DMS79 (cell line): Measurements from ENCODE around the gene TGIF2.
"Not testable (repeated sequence)": the region's sequence is repeated elsewhere in the genome, so short reads cannot be mapped to it uniquely, and the experiment has no call there.

Experiments used
- DNase-seq: peaks from one replicate; lab custom pipeline; 2025; lab: John Stamatoyannopoulos, UW

The TGIF2 gene

DNA sequence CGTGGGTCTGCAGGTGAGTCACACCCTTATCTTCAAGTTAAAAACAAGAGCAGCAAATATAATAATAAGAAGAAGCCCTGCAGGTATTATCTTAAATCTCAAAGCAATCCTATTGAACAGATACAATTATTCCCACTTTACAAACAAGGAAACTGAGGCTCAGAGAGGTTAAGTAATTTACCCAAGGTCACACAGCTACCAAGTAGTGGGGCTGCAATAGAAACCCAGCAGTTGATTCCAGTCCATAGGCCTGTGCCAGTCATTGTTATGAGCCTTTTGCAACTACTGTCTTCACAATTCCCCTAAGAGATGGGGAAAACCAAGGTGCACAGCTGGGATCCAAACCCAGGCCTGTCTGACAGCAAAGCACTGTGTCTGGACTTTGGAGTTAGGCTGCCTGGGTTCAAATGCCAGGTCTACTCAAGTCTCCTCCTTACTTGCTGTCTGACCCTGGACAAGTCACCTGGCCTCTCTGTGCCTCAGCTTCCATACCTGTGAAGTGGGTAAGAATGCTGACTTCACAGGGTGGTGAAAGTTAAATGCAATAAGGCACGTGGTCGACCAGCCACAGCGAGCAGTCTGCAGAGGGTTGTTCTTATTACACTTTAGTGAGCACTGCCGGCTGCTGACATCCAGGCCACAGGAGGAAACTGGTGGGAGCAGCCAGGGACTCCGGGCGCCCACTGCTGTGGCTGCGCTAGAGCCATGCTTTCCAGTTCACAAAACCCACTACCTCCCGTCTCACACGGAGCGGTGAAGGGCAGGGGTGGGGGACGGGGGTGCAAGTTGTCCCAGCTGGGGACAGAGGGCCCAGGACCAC lies 26.0 kb upstream of the TGIF2 start:
- DNase-seq, result no peak

DNA sequence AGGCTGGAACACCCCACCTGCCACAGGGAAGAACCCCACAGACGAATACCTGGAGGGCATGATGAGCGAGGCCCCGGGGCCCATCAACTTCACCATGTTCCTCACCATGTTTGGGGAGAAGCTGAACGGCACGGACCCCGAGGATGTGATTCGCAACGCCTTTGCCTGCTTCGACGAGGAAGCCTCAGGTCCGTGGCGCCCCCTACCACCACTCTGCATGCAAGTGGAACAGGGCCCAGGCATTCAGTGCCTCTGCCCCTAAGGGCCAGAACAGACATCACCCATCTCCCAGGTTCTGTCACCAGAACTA lies 25.4 kb upstream of the TGIF2 start:
- DNase-seq, result no peak

DNA sequence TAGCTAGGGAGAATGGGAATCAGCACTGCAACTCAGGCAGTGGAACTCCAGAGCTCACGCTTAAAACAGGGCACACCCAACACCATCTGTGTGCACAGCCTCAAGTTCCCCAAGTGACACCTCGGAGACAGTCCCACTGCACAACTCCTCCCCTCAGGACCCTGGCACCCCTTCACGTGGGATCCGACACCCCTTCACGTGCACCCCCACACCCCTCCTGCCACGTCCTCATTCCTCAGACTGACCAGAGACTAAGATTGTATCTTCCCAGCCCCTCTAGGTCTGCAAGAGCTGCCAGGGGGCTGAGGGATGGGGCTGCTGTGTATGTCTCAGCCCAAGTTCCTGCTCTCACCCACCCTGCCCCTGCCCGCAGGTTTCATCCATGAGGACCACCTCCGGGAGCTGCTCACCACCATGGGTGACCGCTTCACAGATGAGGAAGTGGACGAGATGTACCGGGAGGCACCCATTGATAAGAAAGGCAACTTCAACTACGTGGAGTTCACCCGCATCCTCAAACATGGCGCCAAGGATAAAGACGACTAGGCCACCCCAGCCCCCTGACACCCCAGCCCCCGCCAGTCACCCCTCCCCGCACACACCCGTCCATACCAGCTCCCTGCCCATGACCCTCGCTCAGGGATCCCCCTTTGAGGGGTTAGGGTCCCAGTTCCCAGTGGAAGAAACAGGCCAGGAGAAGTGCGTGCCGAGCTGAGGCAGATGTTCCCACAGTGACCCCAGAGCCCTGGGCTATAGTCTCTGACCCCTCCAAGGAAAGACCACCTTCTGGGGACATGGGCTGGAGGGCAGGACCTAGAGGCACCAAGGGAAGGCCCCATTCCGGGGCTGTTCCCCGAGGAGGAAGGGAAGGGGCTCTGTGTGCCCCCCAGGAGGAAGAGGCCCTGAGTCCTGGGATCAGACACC lies 24.4 kb upstream of the TGIF2 start:
- no peak for DNase-seq

DNA sequence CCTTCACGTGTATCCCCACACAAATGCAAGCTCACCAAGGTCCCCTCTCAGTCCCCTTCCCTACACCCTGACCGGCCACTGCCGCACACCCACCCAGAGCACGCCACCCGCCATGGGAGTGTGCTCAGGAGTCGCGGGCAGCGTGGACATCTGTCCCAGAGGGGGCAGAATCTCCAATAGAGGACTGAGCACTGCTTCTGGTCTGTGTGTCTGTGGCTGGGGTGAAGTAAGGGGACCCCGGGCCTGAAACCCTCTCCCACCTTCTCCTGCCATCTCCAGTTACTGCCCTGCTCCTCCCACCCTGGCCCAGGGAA lies 23.8 kb upstream of the TGIF2 start:
- no peak for DNase-seq

DNA sequence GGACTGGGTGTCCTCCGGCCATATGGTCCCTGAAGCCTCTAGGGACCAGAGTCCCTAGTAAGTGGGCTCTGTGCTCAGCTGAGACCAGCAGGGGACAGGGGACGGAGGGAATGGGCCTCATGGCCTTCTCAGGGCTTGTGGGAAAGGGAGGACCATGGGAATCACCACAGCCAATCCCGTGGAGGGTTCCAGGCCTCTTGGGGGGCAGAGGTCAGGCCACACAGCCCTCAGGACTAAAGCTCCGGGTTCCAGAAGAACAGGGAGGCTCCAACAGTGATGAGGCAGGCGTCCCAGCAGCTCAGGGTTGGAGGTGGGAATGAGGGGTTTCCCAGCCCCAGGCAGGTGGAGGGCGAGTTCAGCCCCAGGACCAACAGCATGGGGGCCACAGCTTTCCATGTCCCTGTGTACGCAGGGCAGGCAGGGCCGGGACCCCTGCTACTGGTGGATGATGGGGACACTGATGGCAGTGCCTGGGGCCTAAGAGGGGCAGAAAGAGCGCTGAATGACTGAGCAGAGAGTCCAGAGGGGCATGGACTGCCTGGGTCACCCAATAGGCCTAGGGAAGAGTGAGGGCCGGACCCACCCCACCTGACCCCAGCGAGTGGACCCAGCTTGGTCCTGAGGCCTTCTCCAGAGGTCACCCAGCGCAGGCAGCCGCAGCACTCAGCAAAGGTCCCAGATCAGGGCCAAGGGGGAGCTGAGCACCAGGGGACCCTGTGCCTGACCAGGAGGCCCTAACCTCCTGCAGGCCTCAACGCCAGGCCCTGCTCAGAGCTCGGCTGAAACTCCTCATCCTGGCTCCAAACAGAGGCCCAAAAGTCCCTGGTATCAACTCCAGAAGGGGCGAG lies 23.2 kb upstream of the TGIF2 start:
- DNase-seq, result no peak

DNA sequence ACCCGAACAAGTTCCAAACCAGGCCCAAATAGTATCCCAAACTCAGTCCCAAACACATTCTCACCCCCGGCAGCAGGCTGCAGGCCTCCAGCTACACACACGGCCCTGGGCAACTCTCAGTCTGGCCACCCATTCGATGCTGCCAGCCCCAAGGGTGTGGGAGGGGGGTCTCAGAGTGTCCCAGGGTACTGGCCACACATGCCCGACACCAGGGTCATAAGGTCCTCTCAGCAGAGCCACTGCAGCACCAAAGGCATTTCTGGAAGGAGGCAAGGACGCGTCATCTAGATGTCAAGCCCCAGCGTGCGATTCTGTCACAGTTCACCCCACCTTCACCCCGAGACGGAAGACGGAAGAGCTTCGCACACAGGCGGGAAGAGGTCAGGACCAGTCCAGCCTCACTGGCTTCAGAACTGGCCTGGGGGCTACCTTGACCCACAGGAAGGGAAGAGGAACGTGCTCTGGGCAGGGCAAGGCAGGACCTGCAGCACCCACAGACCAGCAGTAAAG lies 22.6 kb upstream of the TGIF2 start:
- no peak for DNase-seq

DNA sequence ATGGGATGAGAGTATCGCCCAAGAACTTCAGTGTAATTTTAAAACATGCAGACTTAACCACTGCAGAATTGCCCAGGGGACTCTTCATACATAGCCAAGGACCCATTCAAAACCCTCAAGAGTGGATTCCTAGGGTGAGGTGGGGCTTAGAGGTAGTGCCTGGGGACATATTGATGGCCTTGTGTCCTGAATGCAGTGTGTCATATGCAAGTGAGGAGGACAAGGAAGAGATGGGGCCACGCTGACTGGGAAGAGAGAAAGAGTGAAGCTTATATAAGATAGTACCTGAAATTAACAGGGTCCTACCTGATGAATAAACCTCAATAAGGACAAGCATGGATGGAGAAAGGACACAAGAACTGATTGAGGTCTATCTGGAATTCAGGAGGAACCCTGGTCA lies 18.1 kb upstream of the TGIF2 start:
- DNase-seq, result no peak

DNA sequence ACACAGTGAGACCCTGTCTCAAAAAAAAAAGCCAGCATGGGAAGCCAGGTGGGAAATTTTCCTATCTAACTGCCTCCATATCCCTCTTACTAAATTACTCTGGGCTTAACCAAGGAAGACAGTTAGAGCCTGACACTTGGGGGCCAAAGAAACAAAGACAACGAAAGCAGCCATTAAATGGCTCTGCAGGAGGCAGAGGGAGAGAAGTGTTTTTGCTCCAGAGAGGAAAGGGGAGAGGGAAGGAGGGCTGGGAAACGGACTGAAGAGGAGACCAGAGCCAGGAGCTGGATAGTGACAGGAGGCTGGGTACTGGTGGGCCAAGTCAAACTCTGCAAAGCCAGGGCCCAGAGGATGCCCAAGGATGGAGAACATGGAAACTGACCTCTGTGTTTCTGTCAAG lies 10.7 kb upstream of the TGIF2 start:
- no peak for DNase-seq

DNA sequence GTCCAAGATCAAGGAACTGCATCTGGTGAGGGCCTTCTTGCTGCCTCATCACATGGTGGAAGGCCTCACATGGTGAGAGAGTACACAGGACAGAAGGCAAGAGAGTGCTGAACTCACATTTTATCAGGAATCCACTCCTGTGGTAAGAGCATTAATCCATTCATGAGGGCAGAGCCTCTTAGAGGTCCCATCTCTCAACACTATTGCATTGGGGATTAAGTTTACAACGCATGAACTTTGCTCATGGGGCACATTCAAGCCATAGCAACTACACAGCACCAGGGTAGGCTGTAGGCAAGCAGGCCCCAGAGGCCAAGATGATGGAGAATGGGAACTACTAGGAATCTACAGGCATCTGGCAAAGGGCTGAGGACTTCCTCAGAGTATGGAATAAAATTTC lies 10.0 kb upstream of the TGIF2 start:
- no peak for DNase-seq

DNA sequence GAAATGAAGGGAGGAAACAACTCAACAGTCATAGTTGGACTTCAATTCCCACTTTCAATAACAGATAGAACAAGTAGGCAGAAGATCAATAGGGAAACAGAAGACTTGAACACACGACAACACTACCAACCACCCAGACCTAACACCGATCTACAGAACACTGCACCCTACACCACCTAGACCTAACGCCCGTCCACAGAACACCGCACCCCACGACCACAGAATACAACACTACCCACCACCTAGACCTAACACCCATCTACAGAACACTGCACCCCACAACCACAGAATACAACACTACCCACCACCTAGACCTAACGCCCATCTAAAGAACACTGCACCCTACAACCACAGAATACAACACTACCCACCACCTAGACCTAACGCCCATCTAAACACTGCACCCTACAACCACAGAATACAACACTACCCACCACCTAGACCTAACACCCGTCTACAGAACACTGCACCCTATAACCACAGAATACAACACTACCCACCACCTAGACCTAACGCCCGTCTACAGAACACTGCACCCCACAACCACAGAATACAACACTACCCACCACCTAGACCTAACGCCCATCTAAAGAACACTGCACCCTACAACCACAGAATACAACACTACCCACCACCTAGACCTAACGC lies 9.2 kb upstream of the TGIF2 start:
- not testable (repeated sequence) for DNase-seq

DNA sequence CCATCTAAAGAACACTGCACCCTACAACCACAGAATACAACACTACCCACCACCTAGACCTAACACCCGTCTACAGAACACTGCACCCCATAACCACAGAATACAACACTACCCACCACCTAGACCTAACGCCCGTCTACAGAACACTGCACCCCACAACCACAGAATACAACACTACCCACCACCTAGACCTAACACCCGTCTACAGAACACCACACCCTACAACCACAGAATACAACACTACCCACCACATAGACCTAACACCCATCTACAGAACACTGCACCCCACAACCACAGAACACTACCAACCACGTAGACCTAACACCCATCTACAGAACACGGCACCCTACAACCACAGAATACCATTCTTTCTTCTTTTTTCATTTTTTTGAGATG lies 8.7 kb upstream of the TGIF2 start:
- DNase-seq, result not testable (repeated sequence)

DNA sequence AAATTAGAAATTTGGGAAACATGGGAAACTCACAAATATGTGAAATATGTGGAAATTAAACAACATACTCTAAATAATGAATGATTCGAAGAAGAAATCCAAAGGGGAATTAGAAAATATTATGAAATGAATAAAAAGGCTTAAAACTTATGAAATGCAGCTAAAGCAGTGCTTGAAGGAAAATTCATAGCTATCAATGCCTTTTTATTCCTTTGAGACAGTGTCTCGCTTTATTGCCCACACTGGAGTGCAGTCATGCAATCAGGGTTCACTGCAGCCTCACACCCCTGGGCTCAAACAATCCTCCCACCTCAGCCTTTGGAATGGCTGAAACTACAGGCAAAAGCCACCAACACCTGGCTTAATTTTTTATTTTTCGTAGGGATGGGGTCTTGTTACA lies 7.9 kb upstream of the TGIF2 start:
- no peak for DNase-seq

DNA sequence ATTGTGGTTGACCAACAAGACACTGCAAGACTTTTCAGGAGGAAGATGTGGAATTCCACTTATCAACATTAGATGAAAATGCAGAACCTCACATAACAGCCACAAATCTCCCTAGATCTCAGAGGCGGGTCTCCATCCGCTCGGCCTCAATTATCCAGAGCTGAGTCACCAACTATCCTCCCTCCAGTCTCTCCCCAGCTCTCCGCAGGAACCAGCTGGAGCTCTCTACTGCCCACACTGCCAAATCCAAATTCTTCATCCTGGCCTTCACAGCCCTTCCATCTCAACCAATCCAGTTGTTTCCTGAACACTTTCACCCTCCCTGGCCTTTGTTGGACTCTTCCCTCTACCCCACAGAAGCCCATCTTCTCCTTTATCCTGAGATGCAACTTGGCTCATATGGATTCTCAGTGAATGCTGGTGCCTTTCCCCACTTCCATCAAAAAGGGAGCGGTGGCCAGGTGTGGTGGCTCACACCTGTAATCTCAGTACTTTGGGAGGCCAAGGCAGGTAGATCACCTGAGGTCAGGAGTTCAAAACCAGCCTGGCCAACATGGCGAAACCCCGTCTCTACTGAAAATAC lies 3.5 kb upstream of the TGIF2 start:
- no peak for DNase-seq

DNA sequence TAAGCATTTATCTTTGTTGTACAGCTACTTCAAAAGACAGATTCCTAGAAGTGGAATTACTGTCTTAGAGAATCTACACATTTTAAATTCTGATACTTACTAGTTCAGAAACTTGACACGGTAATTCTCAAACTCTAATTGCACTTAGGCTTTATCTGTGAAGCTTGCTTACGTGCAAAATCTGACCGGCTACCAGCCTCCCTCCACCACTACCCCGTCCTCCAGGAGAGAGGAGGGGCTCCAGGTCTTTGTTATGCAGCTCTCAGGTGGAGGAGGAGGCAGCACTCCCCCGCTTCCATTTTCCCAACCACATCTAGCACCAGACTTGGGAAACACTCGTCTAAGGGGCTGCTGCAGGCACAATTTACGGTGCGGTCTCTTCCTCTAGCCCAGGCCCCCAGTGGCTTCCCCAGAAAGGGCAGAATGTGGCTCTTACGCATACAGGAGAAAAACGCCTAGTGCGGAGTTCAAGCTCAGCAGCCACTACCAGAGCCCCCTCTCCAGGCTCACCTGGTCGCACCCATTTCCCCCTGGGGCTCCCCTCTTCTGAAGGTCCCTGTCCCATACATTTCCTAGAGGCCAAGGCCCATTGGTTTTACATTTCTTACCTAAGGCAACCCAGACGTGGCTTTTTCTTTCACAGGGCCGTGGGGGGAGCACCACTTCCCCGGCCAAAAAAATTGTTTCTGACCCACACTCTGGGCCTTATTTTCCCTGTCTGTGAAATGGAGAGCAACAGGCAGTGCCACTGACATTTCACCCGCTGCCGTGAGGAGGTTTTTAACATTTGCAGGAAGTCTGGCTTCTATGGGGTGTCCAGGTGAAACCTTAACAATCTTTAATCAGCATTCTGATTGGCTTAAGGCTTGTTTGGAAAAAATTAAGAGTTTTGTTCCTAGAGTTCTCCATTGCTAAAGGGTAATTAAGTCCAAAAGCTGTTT lies 1.6 kb upstream of the TGIF2 start:
- DNase-seq, result no peak

DNA sequence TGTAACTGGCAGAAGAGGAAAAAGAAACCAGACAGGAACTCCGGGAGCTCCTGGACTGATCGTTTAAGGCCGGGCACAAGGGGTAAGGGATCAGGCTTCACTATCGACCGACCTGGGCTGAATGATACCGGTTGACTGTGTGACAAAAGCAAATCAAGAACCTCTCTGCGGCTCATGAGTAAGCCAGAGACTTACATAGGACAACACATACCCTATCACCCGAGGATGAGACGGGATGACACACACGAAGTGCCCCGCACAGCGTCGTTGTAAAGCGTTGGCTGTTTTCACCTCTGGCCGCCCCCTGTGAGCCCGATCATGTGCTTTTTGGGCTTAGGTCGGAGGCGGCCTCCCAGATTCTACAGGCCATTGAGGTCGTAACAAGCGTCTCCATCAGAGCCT lies 695 bp upstream of the TGIF2 start:
- DNase-seq, result no peak

DNA sequence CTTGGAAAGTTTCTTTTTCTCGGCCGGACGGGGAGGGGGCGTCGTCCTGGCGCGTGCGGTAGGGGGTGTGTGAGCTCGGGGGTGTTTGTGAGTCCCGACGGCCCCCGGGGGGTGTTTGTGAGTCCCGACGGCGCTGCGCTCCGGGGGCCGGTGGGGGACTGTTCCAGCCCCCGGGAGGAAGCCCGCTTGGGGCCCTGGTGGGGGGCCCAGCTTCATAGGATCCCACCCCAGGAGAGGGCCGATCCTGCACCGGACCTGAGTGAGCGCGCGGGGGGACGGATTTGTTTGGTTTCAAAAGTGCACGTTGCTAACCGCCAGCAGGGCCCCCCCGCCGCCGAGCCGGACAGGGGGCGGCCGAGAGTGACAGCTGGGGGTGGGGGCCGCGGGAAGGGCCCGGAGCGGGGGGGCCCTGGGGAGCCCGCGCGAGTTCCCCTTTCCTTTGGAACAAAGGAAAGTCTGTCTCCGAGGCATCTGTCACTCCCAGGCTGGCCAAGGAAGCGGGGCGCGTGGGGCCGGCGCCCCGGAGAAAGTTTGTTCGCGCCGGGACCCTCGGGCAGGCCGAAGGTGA lies 485 bp downstream of the TGIF2 start:
- no peak for DNase-seq

DNA sequence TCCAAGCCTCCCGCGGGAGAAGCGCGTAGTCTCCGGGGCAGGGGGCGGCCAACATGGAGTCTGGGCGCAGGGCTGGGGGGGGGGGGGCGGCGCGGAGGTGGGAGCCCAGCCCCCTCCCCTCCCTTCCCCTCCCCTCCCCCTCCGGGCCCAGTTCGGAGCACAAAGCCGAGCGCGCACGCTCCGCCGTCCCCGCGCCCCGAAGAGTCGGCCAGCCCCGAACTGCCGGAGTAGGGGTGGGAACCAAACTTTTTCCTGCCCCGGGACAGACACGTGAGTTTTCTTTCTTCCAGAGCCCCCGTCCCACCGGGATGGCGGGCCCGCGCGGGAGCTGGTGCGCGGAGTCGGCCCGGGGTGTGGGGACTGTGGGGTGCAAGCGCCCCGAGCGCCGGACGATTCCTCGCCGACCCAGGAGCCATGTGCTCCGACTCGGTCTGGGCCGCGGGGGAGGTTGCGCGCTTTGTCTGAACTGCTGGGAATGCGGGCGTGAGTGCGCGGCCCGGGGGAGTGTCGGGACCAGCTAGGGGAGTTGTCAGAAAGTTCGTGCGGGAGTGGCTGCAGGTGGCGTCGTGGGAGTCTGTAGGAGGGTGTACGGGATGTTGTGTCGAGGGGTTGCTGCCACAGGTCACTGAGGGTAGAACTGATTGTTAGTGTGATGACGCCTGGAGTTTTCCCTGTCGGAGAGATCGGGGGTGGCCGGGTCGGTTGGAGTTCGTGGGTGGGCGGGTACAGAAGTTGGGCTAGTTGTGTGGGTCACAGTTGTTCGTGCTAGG lies 1.2 kb downstream of the TGIF2 start:
- DNase-seq, result no peak

DNA sequence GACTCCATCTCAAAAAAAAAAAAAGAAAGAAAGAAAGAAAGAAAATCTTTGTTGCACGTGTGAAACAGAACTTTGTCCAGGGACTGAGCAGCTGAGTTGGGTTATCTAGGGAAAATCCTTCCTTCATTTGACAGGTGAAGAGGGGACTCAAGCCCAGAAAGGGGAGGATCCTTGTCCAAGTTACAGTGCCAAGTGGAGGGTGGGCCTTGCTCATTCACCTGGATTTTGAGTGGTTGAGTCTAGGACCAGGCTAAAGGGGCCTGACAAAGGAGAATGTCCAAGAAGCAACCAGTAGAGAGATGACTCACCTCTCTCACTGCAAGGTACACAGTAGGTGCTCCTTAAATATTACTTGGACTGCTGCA lies 2.7 kb downstream of the TGIF2 start:
- no peak for DNase-seq

DNA sequence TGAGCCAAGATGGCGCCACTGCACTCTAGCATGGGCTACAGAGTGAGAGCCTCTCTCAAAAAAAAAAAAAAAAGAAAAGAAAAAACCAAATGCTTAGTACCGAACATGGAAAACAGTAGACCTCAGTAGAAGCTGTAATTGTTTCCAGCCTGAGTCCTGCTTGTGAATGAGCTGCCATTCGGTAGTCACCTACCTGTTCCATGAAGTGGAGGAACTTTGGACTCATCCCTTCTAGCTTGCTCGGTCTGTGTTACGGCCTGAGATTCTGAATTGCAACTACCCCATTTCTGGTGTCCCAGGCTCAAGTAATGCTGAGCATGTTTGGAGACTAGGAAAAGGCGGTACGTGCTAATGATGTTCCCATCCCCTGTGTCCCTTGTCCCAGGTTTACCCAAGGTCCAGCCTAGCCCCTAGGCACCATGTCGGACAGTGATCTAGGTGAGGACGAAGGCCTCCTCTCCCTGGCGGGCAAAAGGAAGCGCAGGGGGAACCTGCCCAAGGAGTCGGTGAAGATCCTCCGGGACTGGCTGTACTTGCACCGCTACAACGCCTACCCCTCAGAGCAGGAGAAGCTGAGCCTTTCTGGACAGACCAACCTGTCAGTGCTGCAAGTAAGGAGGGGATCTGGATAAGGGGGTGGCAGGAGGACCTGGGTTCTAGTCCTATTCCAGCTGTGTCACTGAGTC lies 5.1 kb downstream of the TGIF2 start:
- no peak for DNase-seq
